RWPE1 (cell line): ENCODE results near the gene MKNK2.

Experiments
- CTCF ChIA-PET: fragments of 350-600 bp; sonication (Branson Sonifier 250); formaldehyde crosslinking; extraction: SDS; loops from one replicate; lab custom pipeline; 2021; lab: Yijun Ruan, JAX
- POLR2A ChIA-PET: fragments of 400-600 bp; formaldehyde crosslinking; extraction: SDS; loops from one replicate; lab custom pipeline; 2020; ENCODE audit warnings: antibody characterized with exemption; ENCODE audit not compliant: low non-redundant PET; lab: Yijun Ruan, JAX
- DNase-seq: peaks from one replicate; pipeline ENCODE4 v3.0.0; 2012; ENCODE audit warnings: low spot score
- H3K27ac ChIP-seq: fragments of 450-650 bp; 2 replicates; pipeline ENCODE4 v1.5.1; 2017
- TF ChIP-seq, protein P1 (sequence below): fragments of 450-650 bp; conservative IDR thresholded peaks from 2 replicates; pipeline ENCODE4 v1.5.1; 2017; ENCODE audit warnings: low read depth, mild to moderate bottlenecking

Gene MKNK2

DNA sequence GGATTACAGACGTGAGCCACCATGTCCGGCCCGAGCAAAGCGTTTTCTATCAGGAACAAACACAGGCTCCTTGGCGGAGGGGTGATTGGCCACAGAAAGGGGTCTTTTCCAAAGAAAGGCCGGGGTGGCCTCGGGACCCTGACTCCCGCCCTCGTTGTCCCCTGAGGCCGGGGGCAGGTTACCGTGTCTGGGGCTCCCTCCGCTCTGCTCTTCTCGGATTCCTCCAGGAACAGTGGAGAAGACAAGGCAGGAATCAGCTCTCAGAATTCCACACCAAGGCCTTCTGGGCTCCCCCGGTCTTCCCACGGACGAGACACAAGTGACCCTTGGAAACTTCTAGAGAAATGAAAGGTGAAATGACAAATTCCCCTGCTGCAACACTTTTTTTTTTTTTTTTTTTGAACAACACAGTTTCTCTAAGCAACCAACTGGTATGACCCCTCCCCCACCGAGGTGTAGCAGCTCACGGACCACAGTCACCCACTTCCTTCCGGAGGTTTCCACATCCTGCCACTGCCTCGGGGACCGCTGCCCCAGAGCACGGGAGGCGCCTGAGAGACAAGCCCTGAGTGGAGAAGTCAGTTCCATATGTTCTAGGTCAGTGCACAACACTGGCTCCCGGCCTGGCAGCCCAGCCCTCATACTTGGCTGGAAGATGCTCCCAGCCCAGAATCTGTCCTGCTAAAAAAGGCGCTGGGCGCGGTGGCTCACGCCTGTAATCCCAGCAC lies 34.1 kb upstream of the MKNK2 start:
- POLR2A ChIA-PET, result no interaction called here
- DNase-seq, result no peak
- peak overlapping the region; percentile 98 for H3K27ac ChIP-seq
- TF ChIP-seq, protein P1, sequence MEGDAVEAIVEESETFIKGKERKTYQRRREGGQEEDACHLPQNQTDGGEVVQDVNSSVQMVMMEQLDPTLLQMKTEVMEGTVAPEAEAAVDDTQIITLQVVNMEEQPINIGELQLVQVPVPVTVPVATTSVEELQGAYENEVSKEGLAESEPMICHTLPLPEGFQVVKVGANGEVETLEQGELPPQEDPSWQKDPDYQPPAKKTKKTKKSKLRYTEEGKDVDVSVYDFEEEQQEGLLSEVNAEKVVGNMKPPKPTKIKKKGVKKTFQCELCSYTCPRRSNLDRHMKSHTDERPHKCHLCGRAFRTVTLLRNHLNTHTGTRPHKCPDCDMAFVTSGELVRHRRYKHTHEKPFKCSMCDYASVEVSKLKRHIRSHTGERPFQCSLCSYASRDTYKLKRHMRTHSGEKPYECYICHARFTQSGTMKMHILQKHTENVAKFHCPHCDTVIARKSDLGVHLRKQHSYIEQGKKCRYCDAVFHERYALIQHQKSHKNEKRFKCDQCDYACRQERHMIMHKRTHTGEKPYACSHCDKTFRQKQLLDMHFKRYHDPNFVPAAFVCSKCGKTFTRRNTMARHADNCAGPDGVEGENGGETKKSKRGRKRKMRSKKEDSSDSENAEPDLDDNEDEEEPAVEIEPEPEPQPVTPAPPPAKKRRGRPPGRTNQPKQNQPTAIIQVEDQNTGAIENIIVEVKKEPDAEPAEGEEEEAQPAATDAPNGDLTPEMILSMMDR, result no peak
- CTCF ChIA-PET, result no interaction called here

DNA sequence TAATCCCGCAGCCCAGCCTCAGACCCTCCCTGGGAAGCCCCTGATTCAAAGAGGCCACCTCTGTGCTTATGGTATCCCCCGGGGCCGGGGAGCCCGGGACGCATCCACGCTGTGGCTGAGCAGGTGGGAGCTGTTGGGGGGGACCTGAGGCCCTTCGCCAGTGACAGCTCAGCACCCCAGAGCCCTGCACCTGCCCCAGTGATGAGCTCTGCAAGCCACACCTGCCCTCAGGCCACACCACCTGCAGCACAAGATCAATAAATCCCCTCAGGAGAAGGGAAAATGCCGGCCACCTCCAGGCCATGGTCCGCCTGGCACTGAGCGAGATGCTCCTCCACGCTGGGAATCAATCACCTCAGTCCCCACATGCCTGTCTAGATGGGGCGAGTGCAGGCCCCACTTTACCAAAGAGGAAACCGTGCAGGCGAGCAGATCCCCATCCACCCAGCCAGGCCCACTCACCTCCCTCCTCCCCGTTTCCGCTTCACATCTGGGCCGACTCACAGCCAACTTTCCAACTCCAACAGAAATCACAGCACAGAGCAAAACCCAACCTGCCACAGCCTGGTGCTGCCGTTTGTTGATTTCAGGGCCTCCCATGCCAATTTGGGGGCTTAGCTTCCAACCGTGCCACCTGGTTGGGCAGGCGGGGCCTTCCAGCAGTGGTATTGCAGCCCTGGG lies 32.3 kb upstream of the MKNK2 start:
- TF ChIP-seq, protein P1, result no peak
- CTCF ChIA-PET, result no interaction called here
- POLR2A ChIA-PET, result no interaction called here
- peak overlapping the region; percentile 98 for H3K27ac ChIP-seq
- no peak for DNase-seq

DNA sequence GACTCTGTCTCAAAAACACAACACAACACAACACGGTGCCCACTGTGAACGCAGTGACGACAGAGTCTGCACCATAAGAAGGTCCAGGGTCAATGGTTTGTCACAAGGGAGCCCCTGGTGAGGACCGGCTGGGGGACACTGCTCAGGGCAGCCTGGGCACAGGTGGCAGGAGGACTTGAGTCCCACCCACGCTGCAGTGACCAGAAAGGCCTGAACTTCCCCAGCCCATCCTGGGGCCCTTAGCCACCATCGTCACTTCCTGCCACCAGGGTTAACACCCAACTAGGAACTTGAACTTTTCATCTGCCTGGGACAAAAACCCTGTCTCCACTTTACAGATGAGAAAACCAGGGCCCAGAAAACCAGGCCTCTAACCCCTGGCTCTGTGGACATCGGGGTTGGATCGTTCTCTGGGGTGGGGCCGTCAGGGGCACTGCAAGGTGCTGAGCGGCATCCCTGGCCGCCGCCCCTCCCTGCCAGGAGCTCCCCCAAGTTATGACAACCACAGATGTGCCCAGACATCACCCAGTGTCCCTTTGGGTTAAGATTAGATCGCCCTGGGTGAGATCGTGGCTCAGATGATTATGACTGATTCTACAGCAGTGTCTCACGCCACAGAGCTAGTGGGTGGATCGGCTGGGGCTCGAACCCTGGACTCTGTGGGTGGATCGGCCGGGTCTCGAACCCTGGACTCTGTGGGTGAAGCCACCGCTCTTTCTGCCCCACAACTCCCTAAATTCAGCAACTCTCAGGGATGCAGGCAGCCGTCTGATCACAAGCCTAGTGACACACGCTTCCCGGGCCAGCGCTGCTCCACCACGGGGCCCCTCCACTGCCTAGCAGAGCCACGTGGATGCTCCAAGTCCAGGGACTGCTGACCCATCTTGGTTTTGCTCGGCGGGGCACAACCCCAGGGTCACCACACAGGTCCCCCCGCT lies 31.1 kb upstream of the MKNK2 start:
- no peak for DNase-seq
- TF ChIP-seq, protein P1, result no peak
- peak overlapping the region; percentile 98 for H3K27ac ChIP-seq
- ChIA-PET CTCF (no interaction called here), POLR2A (no interaction called here)

DNA sequence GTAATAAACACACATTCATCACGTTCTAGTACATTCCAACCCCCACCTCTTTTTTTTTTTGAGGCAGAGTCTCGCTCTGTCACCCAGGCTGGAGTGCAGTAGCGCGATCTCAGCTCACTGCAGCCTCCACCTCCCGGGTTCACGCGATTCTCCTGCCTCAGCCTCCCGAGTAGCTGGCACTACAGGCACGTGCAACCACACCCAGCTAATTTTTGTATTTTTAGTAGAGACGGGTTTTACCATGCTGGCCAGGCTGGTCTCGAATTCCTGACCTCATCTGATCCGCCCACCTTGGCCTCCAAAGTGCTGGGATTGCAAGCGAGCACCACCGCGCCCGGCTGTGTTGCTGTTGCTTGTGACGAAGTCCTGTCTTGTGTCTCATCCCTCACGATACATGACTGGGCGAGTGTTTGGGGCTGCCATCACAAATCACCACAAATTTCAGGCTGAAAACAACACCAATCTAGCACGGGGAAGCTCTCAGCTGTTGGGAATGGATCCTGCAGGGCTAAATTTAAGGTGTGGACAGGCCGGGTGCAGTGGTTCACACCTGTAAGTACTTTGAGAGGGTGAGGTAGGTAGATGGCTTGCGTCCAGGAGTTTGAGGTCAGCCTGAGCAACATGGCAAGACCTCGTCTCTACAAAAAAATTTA lies 29.4 kb upstream of the MKNK2 start:
- POLR2A ChIA-PET, result no interaction called here
- peak overlapping the region; percentile 98 for H3K27ac ChIP-seq
- CTCF ChIA-PET, result interaction anchor here (1.0 kb wide), 1 partner anchor 10 kb away, joined by 5 read pairs; no protein-coding TSS in a partner anchor
- DNase-seq, result no peak
- TF ChIP-seq, protein P1, result no peak

DNA sequence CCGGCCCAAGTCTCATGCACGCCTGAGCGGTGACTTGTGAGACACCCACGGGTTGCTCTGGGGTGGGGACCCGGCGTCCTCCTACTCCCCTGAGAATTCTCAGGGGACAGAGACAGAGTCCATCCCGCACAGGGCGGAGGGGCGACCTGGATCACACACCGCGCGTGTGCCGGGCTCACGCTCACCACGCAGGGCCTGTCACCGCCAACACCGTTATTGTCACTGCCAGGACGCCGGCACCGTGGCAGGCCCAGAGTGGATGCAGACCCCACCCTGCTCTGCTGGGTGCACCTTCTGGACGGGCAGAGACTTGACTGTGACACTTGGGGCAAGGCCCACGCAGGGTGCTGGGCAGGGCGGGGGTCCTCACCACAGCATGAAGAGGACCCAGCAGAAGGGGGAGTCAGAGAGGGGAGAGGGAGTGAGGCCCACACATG lies 28.8 kb upstream of the MKNK2 start:
- TF ChIP-seq, protein P1, result no peak
- peak overlapping the region; percentile 98 for H3K27ac ChIP-seq
- CTCF ChIA-PET, result no interaction called here
- DNase-seq, result no peak
- POLR2A ChIA-PET, result no interaction called here
